NCI-H345 treated with DMSO at 0.1 percent for 48 hours (cell line): ENCODE data around the gene DENND6B.
"Not testable (repeated sequence)": the region's sequence is repeated elsewhere in the genome, so short reads cannot be mapped to it uniquely, and the experiment has no call there.

Source experiments
- DNase-seq: peaks from one replicate; lab custom pipeline; 2025; ENCODE audit not compliant: unreplicated experiment; lab: John Stamatoyannopoulos, UW

The DENND6B gene

GRCh38 chr22:50326956-50327710 is at the start of gene DENND6B:
DENND6B (minus strand) TSS chr22:50327012; CDS start chr22:50326988, 24 bp downstream.
- peak; percentile 61 for DNase-seq

- DNase-seq, result no peak
Measured at GRCh38 chr22:50376085-50376651, 49.4 kb upstream of the DENND6B start.

- DNase-seq, result no peak
Measured at GRCh38 chr22:50371101-50371648, 44.4 kb upstream of the DENND6B start.

GRCh38 chr22:50367778-50368500 is 41.1 kb upstream of the DENND6B start:
- DNase-seq, result no peak

GRCh38 chr22:50363803-50364194 is 37.0 kb upstream of the DENND6B start:
- DNase-seq, result not testable (repeated sequence)

GRCh38 chr22:50363166-50363802 is 36.5 kb upstream of the DENND6B start:
- no peak for DNase-seq

- no peak for DNase-seq
Measured at GRCh38 chr22:50361688-50362087, 34.9 kb upstream of the DENND6B start.

GRCh38 chr22:50361222-50361621 is 34.4 kb upstream of the DENND6B start:
- no peak for DNase-seq

- DNase-seq, result no peak
Measured at GRCh38 chr22:50360578-50360977, 33.8 kb upstream of the DENND6B start.

GRCh38 chr22:50357756-50358155 is 30.9 kb upstream of the DENND6B start:
- DNase-seq, result no peak

- no peak for DNase-seq
Measured at GRCh38 chr22:50357222-50357621, 30.4 kb upstream of the DENND6B start.

GRCh38 chr22:50356186-50356585 is 29.4 kb upstream of the DENND6B start:
- DNase-seq, result no peak

- DNase-seq, result no peak
Measured at GRCh38 chr22:50348058-50348457, 21.2 kb upstream of the DENND6B start.

- DNase-seq, result no peak
Measured at GRCh38 chr22:50347157-50347556, 20.3 kb upstream of the DENND6B start.

GRCh38 chr22:50346470-50346869 is 19.7 kb upstream of the DENND6B start:
- DNase-seq, result no peak

GRCh38 chr22:50343541-50343935 is 16.7 kb upstream of the DENND6B start:
- no peak for DNase-seq

- DNase-seq, result peak; percentile 55
Measured at GRCh38 chr22:50342651-50343540, 16.1 kb upstream of the DENND6B start, which contains the start of gene PPP6R2. PPP6R2 (plus strand) TSS chr22:50343327; CDS start chr22:50393909, 50,582 bp downstream.

GRCh38 chr22:50341977-50342650 is 15.3 kb upstream of the DENND6B start:
- peak; percentile 72 for DNase-seq
